Measurements from ENCODE around the gene RAB3A. TPM values are rescaled to one million over a fixed set of nuclear protein-coding genes. Genes with fewer than 3 reads are reported as not detected.

RAB3A gene
- total RNA-seq, 2 experiments from 2014 or later, result 4.9 to 8.6 TPM

DNA sequence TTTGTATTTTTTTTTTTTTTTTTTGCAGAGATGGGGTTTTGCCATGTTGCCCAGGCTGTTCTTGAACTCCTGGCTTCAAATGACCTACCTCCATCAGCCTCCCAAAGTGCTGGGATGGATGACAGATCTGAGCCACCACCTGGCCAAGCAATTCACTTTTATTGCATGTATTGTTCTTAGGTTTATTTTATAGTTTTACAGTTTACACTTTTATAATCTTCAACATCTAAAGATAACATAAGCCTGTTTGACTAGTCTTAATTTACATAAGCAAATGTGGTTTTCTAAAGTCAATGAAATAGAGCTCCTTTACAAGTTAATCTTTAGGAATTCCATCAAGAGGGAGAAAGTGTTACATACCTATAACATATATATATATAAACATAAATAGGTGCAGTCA, 20.3 kb downstream of the RAB3A start:
- Histone ChIP-seq H3K27ac (ENCODE audit: low read depth, low read length, poor library complexity, severe bottlenecking) (no peak overlapping the region), H4K20me1 (ENCODE audit: insufficient read depth, low read length) (no peaks in the 10 kb centered on the region), H3K9me2 (ENCODE audit: insufficient read depth, low read length) (no peaks in the 10 kb centered on the region), H2AFZ (ENCODE audit: low read length) (no peak overlapping the region), H3K4me1 (ENCODE audit: insufficient read depth, low read length, poor library complexity, severe bottlenecking) (peaks cover 25% of the 10 kb centered on the region), H3K79me2 (ENCODE audit: insufficient read depth, low read depth, low read length) (no peaks in the 10 kb centered on the region), H3K36me3 (ENCODE audit: insufficient read depth, low read length) (peaks cover 14% of the 10 kb centered on the region), H3K9me3 (ENCODE audit: low read length) (no peaks in the 10 kb centered on the region), H3K4me2 (ENCODE audit: low read length) (no peak overlapping the region), H3K4me3 (ENCODE audit: low read depth, low read length, poor library complexity, severe bottlenecking) (no peak overlapping the region)
- ChIA-PET POLR2A (interaction anchor here (0.6 kb wide), 1 partner anchor 138 kb away, joined by 3 read pairs; no protein-coding TSS in a partner anchor), CTCF (ENCODE audit: unreplicated experiment) (interaction anchor here (1.0 kb wide), 1 partner anchor 13 kb away, joined by 3 read pairs; no protein-coding TSS in a partner anchor)
- DNase-seq (ENCODE audit: low spot score), result no peak
- no peak for TF ChIP-seq EZH2phosphoT487 (IDR thresholded peaks at IDR 0.05; ENCODE audit: borderline replicate concordance, low read depth, low read length)
- TF ChIP-seq, protein P1, sequence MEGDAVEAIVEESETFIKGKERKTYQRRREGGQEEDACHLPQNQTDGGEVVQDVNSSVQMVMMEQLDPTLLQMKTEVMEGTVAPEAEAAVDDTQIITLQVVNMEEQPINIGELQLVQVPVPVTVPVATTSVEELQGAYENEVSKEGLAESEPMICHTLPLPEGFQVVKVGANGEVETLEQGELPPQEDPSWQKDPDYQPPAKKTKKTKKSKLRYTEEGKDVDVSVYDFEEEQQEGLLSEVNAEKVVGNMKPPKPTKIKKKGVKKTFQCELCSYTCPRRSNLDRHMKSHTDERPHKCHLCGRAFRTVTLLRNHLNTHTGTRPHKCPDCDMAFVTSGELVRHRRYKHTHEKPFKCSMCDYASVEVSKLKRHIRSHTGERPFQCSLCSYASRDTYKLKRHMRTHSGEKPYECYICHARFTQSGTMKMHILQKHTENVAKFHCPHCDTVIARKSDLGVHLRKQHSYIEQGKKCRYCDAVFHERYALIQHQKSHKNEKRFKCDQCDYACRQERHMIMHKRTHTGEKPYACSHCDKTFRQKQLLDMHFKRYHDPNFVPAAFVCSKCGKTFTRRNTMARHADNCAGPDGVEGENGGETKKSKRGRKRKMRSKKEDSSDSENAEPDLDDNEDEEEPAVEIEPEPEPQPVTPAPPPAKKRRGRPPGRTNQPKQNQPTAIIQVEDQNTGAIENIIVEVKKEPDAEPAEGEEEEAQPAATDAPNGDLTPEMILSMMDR (conservative IDR thresholded peaks at IDR 0.05; ENCODE audit: low read length), result no peak
- TSS peak; percentile 54 for BruUV-seq (replicated peaks)
- intact Hi-C loops (cut with micrococcal nuclease; ENCODE audit: unreplicated experiment), result no loop called here

- no TSS peak for BruUV-seq (replicated peaks)
- H3K79me2 ChIP-seq (ENCODE audit: insufficient read depth, low read depth, low read length), result peaks cover 13% of the 10 kb centered on the region
- no peak overlapping the region for H3K27ac ChIP-seq (ENCODE audit: low read depth, low read length, poor library complexity, severe bottlenecking)
- H3K9me3 ChIP-seq (ENCODE audit: low read length), result no peaks in the 10 kb centered on the region
- peaks cover 27% of the 10 kb centered on the region for H3K4me1 ChIP-seq (ENCODE audit: insufficient read depth, low read length, poor library complexity, severe bottlenecking)
- DNase-seq (ENCODE audit: low spot score), result no peak
- H2AFZ ChIP-seq (ENCODE audit: low read length), result no peak overlapping the region
- TF ChIP-seq, protein P1 (conservative IDR thresholded peaks at IDR 0.05; ENCODE audit: low read length), result no peak
- TF ChIP-seq EZH2phosphoT487 (IDR thresholded peaks at IDR 0.05; ENCODE audit: borderline replicate concordance, low read depth, low read length), result no peak
- H3K36me3 ChIP-seq (ENCODE audit: insufficient read depth, low read length), result peaks cover 46% of the 10 kb centered on the region
- H3K9me2 ChIP-seq (ENCODE audit: insufficient read depth, low read length), result no peaks in the 10 kb centered on the region
- ChIA-PET POLR2A (no interaction called here), CTCF (ENCODE audit: unreplicated experiment) (no interaction called here)
- H3K4me3 ChIP-seq (ENCODE audit: low read depth, low read length, poor library complexity, severe bottlenecking), result no peak overlapping the region
- intact Hi-C loops (cut with micrococcal nuclease; ENCODE audit: unreplicated experiment), result no loop called here
- H4K20me1 ChIP-seq (ENCODE audit: insufficient read depth, low read length), result peaks cover 6% of the 10 kb centered on the region; the same call in 1 of the 2 replicates
- H3K4me2 ChIP-seq (ENCODE audit: low read length), result no peak overlapping the region
These were observed 23.9 kb downstream of the RAB3A start for GRCh38 chr19:18179957-18180356.

GRCh38 chr19:18176367-18177310, 27.2 kb downstream of the RAB3A start:
- Histone ChIP-seq H3K4me2 (ENCODE audit: low read length) (peak overlapping the region; percentile 18; the same call in 1 of the 2 replicates), H4K20me1 (ENCODE audit: insufficient read depth, low read length) (peaks cover 6% of the 10 kb centered on the region; the same call in 1 of the 2 replicates)
- no TSS peak for BruUV-seq (replicated peaks)

More at GRCh38 chr19:18176367-18177310, 27.2 kb downstream of the RAB3A start:
- ChIA-PET POLR2A (no interaction called here), CTCF (ENCODE audit: unreplicated experiment) (no interaction called here)
- TF ChIP-seq, protein P1 (conservative IDR thresholded peaks at IDR 0.05; ENCODE audit: low read length), result no peak
- TF ChIP-seq EZH2phosphoT487 (IDR thresholded peaks at IDR 0.05; ENCODE audit: borderline replicate concordance, low read depth, low read length), result no peak
- Histone ChIP-seq H3K27ac (ENCODE audit: low read depth, low read length, poor library complexity, severe bottlenecking) (no peak overlapping the region), H2AFZ (ENCODE audit: low read length) (no peak overlapping the region), H3K4me1 (ENCODE audit: insufficient read depth, low read length, poor library complexity, severe bottlenecking) (peaks cover 48% of the 10 kb centered on the region), H3K36me3 (ENCODE audit: insufficient read depth, low read length) (peaks cover 42% of the 10 kb centered on the region), H3K4me3 (ENCODE audit: low read depth, low read length, poor library complexity, severe bottlenecking) (no peak overlapping the region), H3K9me2 (ENCODE audit: insufficient read depth, low read length) (no peaks in the 10 kb centered on the region), H3K9me3 (ENCODE audit: low read length) (no peaks in the 10 kb centered on the region), H3K79me2 (ENCODE audit: insufficient read depth, low read depth, low read length) (peaks cover 24% of the 10 kb centered on the region)
- intact Hi-C loops (cut with micrococcal nuclease; ENCODE audit: unreplicated experiment), result no loop called here
- DNase-seq (ENCODE audit: low spot score), result no peak
